SK-N-SH treated with all-trans-retinoic acid at 6 μM for 48 hours (cell line): Measurements from ENCODE around the gene IFI44L.

Experiments
- ATAC-seq: fragments of 200-7000 bp; cut with Tn5 transposase; 3 replicates; pipeline ENCODE4 v1.9.1; 2020; ENCODE audit warnings: mild to moderate bottlenecking, moderate library complexity
- ARNTL ChIP-seq: fragments of 450-650 bp; formaldehyde crosslinking; IDR thresholded peaks from 2 replicates; pipeline ENCODE4 v1.5.0; 2020; ENCODE audit warnings: low read depth, mild to moderate bottlenecking, moderate library complexity, borderline replicate concordance
- BACH2 ChIP-seq: fragments of 250-450 bp; sonication (Bioruptor Pico); IDR thresholded peaks from 2 replicates; pipeline ENCODE4 v1.9.0; 2021; ENCODE audit warnings: mild to moderate bottlenecking, borderline replicate concordance
- CSDC2 ChIP-seq: fragments of 250-450 bp; sonication (Bioruptor Pico); IDR thresholded peaks from 2 replicates; pipeline ENCODE4 v1.5.0; 2020; ENCODE audit warnings: mild to moderate bottlenecking, moderate library complexity
- GLIS3 ChIP-seq: fragments of 250-450 bp; sonication (Bioruptor Pico); IDR thresholded peaks from 2 replicates; pipeline ENCODE4 v1.5.0; 2020; ENCODE audit warnings: mild to moderate bottlenecking, moderate library complexity
- ISL1 ChIP-seq: fragments of 250-450 bp; sonication (Bioruptor Pico); IDR thresholded peaks from 2 replicates; pipeline ENCODE4 v2.1.2; 2022; ENCODE audit warnings: mild to moderate bottlenecking, moderate library complexity
- OSR1 ChIP-seq: fragments of 250-450 bp; sonication (Bioruptor Pico); IDR thresholded peaks from 2 replicates; pipeline ENCODE4 v1.8.0; 2022; ENCODE audit warnings: moderate library complexity, mild to moderate bottlenecking, inconsistent platforms
- PATZ1 ChIP-seq: fragments of 250-450 bp; sonication (Bioruptor Pico); IDR thresholded peaks from 2 replicates; pipeline ENCODE4 v1.8.0; 2020; ENCODE audit warnings: mild to moderate bottlenecking, moderate library complexity, borderline replicate concordance
- RARB ChIP-seq: fragments of 250-450 bp; sonication (Bioruptor Pico); IDR thresholded peaks from 2 replicates; pipeline ENCODE4 v1.8.0; 2021; ENCODE audit warnings: mild to moderate bottlenecking, moderate library complexity
- SNAI2 ChIP-seq: fragments of 250-450 bp; sonication (Bioruptor Pico); IDR thresholded peaks from 2 replicates; pipeline ENCODE4 v1.5.0; 2020; ENCODE audit warnings: mild to moderate bottlenecking, moderate library complexity
- TOX ChIP-seq: fragments of 250-450 bp; sonication (Bioruptor Pico); IDR thresholded peaks from 2 replicates; pipeline ENCODE4 v1.8.0; 2021; ENCODE audit warnings: mild to moderate bottlenecking, moderate library complexity, borderline replicate concordance
- ZC3H10 ChIP-seq: fragments of 250-450 bp; sonication (Bioruptor Pico); IDR thresholded peaks from 2 replicates; pipeline ENCODE4 v1.5.1; 2021; ENCODE audit warnings: mild to moderate bottlenecking, moderate library complexity
- ZFP3 ChIP-seq: fragments of 250-450 bp; sonication (Bioruptor Pico); IDR thresholded peaks from 2 replicates; pipeline ENCODE4 v1.5.0; 2020; ENCODE audit warnings: mild to moderate bottlenecking, moderate library complexity
- ZFP30 ChIP-seq: fragments of 450-650 bp; formaldehyde crosslinking; IDR thresholded peaks from 2 replicates; pipeline ENCODE4 v1.5.0; 2022; ENCODE audit warnings: mild to moderate bottlenecking, moderate library complexity
- ZNF565 ChIP-seq: fragments of 450-650 bp; formaldehyde crosslinking; conservative IDR thresholded peaks from 2 replicates; pipeline ENCODE4 v1.5.0; 2020; ENCODE audit warnings: low read depth, mild to moderate bottlenecking, moderate library complexity
- ZNF70 ChIP-seq: fragments of 450-650 bp; formaldehyde crosslinking; IDR thresholded peaks from 2 replicates; pipeline ENCODE4 v1.5.0; 2020; ENCODE audit warnings: mild to moderate bottlenecking, moderate library complexity
- ZNF8 ChIP-seq: fragments of 450-650 bp; formaldehyde crosslinking; IDR thresholded peaks from 2 replicates; pipeline ENCODE4 v1.5.0; 2020; ENCODE audit warnings: mild to moderate bottlenecking, moderate library complexity
- TF ChIP-seq, protein P1 (sequence below): fragments of 250-450 bp; sonication (Bioruptor Pico); IDR thresholded peaks from 2 replicates; pipeline ENCODE4 v1.8.0; 2021; ENCODE audit warnings: low read depth, mild to moderate bottlenecking, moderate library complexity, borderline replicate concordance
- TF ChIP-seq, protein P2 (sequence below): fragments of 250-450 bp; sonication (Bioruptor Pico); IDR thresholded peaks from 2 replicates; pipeline ENCODE4 v1.5.1; 2020; ENCODE audit warnings: low read depth, mild to moderate bottlenecking, moderate library complexity
- TF ChIP-seq, protein P3 (sequence below): fragments of 250-450 bp; sonication (Bioruptor Pico); IDR thresholded peaks from 2 replicates; pipeline ENCODE4 v1.5.1; 2021; ENCODE audit warnings: mild to moderate bottlenecking, moderate library complexity

Gene IFI44L

DNA sequence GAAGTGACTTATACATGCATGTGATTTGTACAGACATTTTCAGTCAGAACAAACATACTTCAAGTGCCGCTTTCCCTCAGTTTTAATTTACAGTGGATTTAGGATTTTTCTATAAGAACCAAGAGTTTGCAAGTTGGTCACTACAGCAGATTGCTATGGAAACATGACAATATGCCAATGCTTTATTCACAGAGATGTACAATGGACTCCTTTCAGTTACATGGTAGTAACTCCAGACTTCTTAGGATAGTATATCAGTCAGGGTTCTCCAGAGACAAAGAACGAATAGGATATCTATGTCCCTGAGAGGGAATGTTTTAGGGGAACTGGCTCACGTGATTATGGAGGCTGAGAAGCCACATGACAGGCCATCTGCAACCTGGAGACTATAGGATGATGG, 56.7 kb downstream of the IFI44L start (continued):
- TF ChIP-seq, protein P1, sequence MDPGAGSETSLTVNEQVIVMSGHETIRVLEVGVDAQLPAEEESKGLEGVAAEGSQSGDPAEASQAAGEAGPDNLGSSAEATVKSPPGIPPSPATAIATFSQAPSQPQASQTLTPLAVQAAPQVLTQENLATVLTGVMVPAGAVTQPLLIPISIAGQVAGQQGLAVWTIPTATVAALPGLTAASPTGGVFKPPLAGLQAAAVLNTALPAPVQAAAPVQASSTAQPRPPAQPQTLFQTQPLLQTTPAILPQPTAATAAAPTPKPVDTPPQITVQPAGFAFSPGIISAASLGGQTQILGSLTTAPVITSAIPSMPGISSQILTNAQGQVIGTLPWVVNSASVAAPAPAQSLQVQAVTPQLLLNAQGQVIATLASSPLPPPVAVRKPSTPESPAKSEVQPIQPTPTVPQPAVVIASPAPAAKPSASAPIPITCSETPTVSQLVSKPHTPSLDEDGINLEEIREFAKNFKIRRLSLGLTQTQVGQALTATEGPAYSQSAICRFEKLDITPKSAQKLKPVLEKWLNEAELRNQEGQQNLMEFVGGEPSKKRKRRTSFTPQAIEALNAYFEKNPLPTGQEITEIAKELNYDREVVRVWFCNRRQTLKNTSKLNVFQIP: no peak
- TF ChIP-seq SNAI2: no peak
- no peak for TF ChIP-seq BACH2 (CRISPR knock-in tag)
- no peak for TF ChIP-seq OSR1
- TF ChIP-seq, protein P2, sequence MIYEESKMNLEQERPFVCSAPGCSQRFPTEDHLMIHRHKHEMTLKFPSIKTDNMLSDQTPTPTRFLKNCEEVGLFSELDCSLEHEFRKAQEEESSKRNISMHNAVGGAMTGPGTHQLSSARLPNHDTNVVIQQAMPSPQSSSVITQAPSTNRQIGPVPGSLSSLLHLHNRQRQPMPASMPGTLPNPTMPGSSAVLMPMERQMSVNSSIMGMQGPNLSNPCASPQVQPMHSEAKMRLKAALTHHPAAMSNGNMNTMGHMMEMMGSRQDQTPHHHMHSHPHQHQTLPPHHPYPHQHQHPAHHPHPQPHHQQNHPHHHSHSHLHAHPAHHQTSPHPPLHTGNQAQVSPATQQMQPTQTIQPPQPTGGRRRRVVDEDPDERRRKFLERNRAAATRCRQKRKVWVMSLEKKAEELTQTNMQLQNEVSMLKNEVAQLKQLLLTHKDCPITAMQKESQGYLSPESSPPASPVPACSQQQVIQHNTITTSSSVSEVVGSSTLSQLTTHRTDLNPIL (CRISPR knock-in tag): no peak
- TF ChIP-seq ISL1 (CRISPR knock-in tag): no peak
- TF ChIP-seq RARB: no peak
- no peak for TF ChIP-seq ZNF565 (CRISPR knock-in tag)
- no peak for TF ChIP-seq TOX
- no peak for TF ChIP-seq ZC3H10
- no peak for TF ChIP-seq ARNTL (CRISPR knock-in tag)

GRCh38 chr1:78677788-78678187, 57.5 kb downstream of the IFI44L start:
- TF ChIP-seq SNAI2 (no peak), RARB (no peak), ISL1 (CRISPR knock-in tag) (no peak), ZC3H10 (no peak), OSR1 (no peak), ZNF8 (CRISPR knock-in tag) (no peak), BACH2 (CRISPR knock-in tag) (no peak), ARNTL (CRISPR knock-in tag) (no peak), GLIS3 (CRISPR knock-in tag) (no peak)
- TF ChIP-seq, protein P1: no peak
- TF ChIP-seq, protein P3, sequence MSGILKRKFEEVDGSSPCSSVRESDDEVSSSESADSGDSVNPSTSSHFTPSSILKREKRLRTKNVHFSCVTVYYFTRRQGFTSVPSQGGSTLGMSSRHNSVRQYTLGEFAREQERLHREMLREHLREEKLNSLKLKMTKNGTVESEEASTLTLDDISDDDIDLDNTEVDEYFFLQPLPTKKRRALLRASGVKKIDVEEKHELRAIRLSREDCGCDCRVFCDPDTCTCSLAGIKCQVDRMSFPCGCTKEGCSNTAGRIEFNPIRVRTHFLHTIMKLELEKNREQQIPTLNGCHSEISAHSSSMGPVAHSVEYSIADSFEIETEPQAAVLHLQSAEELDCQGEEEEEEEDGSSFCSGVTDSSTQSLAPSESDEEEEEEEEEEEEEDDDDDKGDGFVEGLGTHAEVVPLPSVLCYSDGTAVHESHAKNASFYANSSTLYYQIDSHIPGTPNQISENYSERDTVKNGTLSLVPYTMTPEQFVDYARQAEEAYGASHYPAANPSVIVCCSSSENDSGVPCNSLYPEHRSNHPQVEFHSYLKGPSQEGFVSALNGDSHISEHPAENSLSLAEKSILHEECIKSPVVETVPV (CRISPR knock-in tag): no peak
- ATAC-seq: no peak

DNA sequence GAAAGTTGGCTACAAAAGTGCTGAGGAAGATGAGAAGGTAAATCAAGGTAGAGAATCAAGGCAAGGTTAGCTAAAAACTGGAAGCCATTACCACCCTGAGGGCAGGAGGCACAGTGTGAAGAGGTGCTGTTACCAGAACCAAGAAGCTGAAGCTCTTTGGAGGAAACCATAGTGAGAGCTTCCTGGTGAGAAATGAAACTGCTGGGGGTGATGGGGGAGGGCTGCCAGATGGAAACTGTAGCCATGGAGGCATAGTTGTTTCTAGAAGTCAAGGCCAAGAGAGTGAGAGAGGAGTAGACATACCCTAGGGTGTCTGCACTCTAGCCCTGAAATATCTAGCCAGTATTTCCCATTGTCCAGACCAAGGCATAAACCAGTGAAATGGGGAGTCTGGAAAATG, 58.1 kb downstream of the IFI44L start:
- no peak for ATAC-seq
- no peak for TF ChIP-seq ZNF70
- no peak for TF ChIP-seq PATZ1 (CRISPR knock-in tag)
- no peak for TF ChIP-seq ZFP3 (CRISPR knock-in tag)
- TF ChIP-seq, all 23 proteins: peak for 0

- TF ChIP-seq RARB: no peak
- TF ChIP-seq ZNF70: no peak
- TF ChIP-seq GLIS3 (CRISPR knock-in tag): no peak
- TF ChIP-seq ZFP30: no peak
- TF ChIP-seq CSDC2 (CRISPR knock-in tag): no peak
- no peak for TF ChIP-seq ZC3H10
- no peak for TF ChIP-seq TOX
- TF ChIP-seq, all 23 proteins: peak for 0
- no peak for ATAC-seq
These were observed 61.0 kb downstream of the IFI44L start for GRCh38 chr1:78681265-78681664.

DNA sequence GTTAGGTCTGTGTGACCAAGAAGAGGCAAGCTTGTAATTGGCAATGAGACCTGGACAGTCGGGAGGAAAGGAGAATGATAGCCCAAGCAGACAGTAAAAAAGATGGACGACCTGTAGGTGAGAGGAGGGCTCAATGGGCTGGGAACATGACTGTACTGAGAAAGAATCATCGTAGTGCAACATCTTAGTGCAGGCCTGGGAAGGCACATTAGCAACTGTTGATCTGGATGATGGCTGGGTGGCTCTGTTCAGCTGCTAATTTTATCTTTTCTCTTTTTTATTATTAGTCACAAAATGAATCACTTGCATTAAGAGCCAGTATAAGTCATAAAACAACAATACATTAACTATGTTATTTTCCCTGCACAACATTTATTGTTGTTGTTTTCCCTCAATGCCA, 62.2 kb downstream of the IFI44L start:
- ATAC-seq: peak; percentile 35; the same call in 1 of the 3 replicates
- TF ChIP-seq ZC3H10: no peak
